Sigmoid colon (tissue), 3 donors: Measurements from ENCODE around the gene POTEJ.
"Not testable (repeated sequence)": the region's sequence is repeated elsewhere in the genome, so short reads cannot be mapped to it uniquely, and the experiment has no call there.

Experiments
- POLR2A ChIP-seq, 2 donors: fragments of 450-650 bp; IDR thresholded peaks; one replicate each; pipeline ENCODE4 v1.6.1; 2016; ENCODE audit warnings: antibody characterized with exemption in 2 of 2, mild to moderate bottlenecking in 2 of 2, moderate library complexity in 2 of 2
- TF ChIP-seq, protein P1 (sequence below), 4 experiments: fragments of 450-650 bp in 3 of 4; fragments of 200-600 bp in 1 of 4; IDR thresholded peaks; one replicate each; pipeline ENCODE4 v1.5.1; 2016 to 2019; ENCODE audit warnings: antibody characterized with exemption in 4 of 4, mild to moderate bottlenecking in 3 of 4, moderate library complexity in 2 of 4

DNA sequence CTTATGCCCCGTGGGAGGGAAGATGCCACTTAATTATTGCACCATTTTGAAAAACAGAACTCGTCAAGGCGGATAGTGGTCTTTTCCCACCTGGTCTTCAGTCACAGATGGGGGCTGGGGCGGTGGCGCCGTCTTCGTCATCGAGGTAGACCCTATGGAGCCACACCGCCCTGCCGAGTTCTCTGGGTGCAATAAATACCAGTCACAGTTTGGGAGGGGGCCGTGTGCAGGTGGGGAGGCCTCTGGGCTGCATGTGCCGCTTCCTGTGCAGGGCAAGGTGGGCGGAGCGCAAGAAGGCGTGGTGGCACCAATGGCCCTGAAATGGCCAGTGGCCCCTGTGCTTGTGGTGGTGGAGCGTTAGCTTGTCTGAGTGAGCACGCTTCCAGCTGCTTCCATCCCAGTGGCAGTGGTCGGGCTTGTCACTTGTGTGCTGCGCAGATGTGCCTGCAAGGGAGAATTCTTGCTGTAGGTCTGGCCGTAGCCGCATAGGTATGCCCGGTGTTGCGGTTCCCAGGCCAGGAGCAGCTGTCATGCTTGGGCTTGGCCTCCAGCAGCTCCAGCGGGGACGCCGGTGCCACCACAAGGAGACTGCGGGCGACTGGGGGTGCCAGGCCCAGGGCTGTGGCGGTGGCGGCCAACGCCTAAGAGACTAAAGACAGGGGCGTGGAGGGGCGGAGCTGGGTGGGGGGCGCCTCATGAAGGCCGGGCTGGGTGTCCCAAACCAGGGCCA lies 81.0 kb downstream of the POTEJ start:
- TF ChIP-seq, protein P1, sequence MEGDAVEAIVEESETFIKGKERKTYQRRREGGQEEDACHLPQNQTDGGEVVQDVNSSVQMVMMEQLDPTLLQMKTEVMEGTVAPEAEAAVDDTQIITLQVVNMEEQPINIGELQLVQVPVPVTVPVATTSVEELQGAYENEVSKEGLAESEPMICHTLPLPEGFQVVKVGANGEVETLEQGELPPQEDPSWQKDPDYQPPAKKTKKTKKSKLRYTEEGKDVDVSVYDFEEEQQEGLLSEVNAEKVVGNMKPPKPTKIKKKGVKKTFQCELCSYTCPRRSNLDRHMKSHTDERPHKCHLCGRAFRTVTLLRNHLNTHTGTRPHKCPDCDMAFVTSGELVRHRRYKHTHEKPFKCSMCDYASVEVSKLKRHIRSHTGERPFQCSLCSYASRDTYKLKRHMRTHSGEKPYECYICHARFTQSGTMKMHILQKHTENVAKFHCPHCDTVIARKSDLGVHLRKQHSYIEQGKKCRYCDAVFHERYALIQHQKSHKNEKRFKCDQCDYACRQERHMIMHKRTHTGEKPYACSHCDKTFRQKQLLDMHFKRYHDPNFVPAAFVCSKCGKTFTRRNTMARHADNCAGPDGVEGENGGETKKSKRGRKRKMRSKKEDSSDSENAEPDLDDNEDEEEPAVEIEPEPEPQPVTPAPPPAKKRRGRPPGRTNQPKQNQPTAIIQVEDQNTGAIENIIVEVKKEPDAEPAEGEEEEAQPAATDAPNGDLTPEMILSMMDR (IDR thresholded peaks at IDR 0.05): not testable (repeated sequence)
- not testable (repeated sequence) for TF ChIP-seq POLR2A (IDR thresholded peaks at IDR 0.05)
